B cell (primary cell): Measurements from ENCODE around the gene CCDC106. TPM values are rescaled to one million over a fixed set of nuclear protein-coding genes. Genes with fewer than 3 reads are reported as not detected.

ENCODE experiments used
- ATAC-seq: fragments of 200-7000 bp; cut with Tn5 transposase; one replicate; pipeline ENCODE4 v1.10.0; 2021; ENCODE audit warnings: low read depth, mild to moderate bottlenecking, moderate number of reproducible peaks, moderate library complexity
- CTCF ChIA-PET: fragments of 350-600 bp; sonication (Branson Sonifier 250); formaldehyde crosslinking; loops from one replicate; lab custom pipeline; 2021; ENCODE audit warnings: antibody characterized with exemption, inconsistent platforms; lab: Charles Lee
- POLR2A ChIA-PET: fragments of 350-600 bp; sonication (Branson Sonifier 250); formaldehyde crosslinking; loops from one replicate; lab custom pipeline; 2021; ENCODE audit warnings: antibody characterized with exemption; lab: Charles Lee
- DNase-seq: peaks from one replicate; pipeline ENCODE4 v3.0.0; 2013
- H2AFZ ChIP-seq: 2 replicates; pipeline ENCODE4 v1.6.1; 2012; ENCODE audit warnings: mild to moderate bottlenecking, low read depth, low read length; ENCODE audit not compliant: insufficient read depth, poor library complexity, severe bottlenecking
- H3K27ac ChIP-seq, 2 donors: 1 replicate in 1 of 2; 2 replicates in 1 of 2; pipeline ENCODE4 v1.5.1; 2012 to 2013; ENCODE audit warnings: low read length in 2 of 2, mild to moderate bottlenecking in 2 of 2, moderate library complexity in 1 of 2
- H3K27me3 ChIP-seq, 4 experiments: fragments of 200-600 bp in 1 of 4; sonication (generic) in 1 of 4; replicated peaks in 1 of 4; 1 replicate in 2 of 4; 2 replicates in 2 of 4; pipeline versions ENCODE4 v1.6.1 to v1.7.0; 2013 to 2016; ENCODE audit warnings: low read length in 3 of 4, mild to moderate bottlenecking in 2 of 4, mixed read lengths in 1 of 4, moderate library complexity in 1 of 4; ENCODE audit not compliant: insufficient read depth in 4 of 4, control insufficient read depth in 3 of 4; ENCODE audit errors: control extremely low read depth in 1 of 4
- H3K36me3 ChIP-seq, 2 experiments: replicated peaks in 1 of 2; 1 replicate in 1 of 2; 2 replicates in 1 of 2; pipeline versions ENCODE4 v1.6.1 to v1.7.1; 2013; ENCODE audit warnings: low read length in 1 of 2; ENCODE audit not compliant: insufficient read depth in 2 of 2, control insufficient read depth in 1 of 2; ENCODE audit errors: control extremely low read depth in 1 of 2, extremely low read depth in 1 of 2
- H3K4me1 ChIP-seq, 2 donors: fragments of 200-600 bp in 1 of 2; sonication (generic) in 1 of 2; 1 replicate in 1 of 2; 2 replicates in 1 of 2; pipeline versions ENCODE4 v1.5.1 to v1.6.1; 2013 to 2017; ENCODE audit warnings: low read length in 2 of 2; ENCODE audit not compliant: control insufficient read depth in 2 of 2, insufficient read depth in 2 of 2
- H3K4me2 ChIP-seq: replicated peaks from 2 replicates; pipeline ENCODE3; 2012; ENCODE audit warnings: mild to moderate bottlenecking, low read depth, low read length; ENCODE audit not compliant: poor library complexity, severe bottlenecking
- H3K4me3 ChIP-seq, 5 experiments: fragments of 200-600 bp in 1 of 5; sonication (generic) in 1 of 5; 1 replicate in 3 of 5; 2 replicates in 2 of 5; pipeline versions ENCODE4 v1.5.1 to v1.7.0; 2011 to 2016; ENCODE audit warnings: low read length in 4 of 5, mild to moderate bottlenecking in 4 of 5, low read depth in 2 of 5, control low read depth in 1 of 5, moderate library complexity in 1 of 5; ENCODE audit not compliant: insufficient read depth in 1 of 5; ENCODE audit errors: control extremely low read depth in 1 of 5, extremely low read depth in 1 of 5
- H3K79me2 ChIP-seq: fragments of 200-600 bp; sonication (generic); one replicate; pipeline ENCODE4 v1.6.0; 2016; ENCODE audit warnings: low read length; ENCODE audit not compliant: control insufficient read depth, insufficient read depth
- H3K9ac ChIP-seq: fragments of 200-600 bp; sonication (generic); 2 replicates; pipeline ENCODE4 v1.6.1; 2017; ENCODE audit warnings: mild to moderate bottlenecking, low read length, moderate library complexity
- H3K9me3 ChIP-seq, 3 donors: one replicate each; pipeline versions ENCODE4 v1.6.1 to v1.7.1; 2013; ENCODE audit warnings: low read length in 2 of 3; ENCODE audit not compliant: control insufficient read depth in 2 of 3, insufficient read depth in 1 of 3; ENCODE audit errors: control extremely low read depth in 1 of 3
- H4K20me1 ChIP-seq: 2 replicates; pipeline ENCODE4 v1.6.0; 2012; ENCODE audit warnings: mild to moderate bottlenecking, low read length; ENCODE audit not compliant: insufficient read depth, control insufficient read depth, poor library complexity, severe bottlenecking
- H3K27ac Mint-ChIP-seq: one replicate; pipeline ENCODE4 v1.8.0; 2021; ENCODE audit warnings: mixed read lengths
- H3K27me3 Mint-ChIP-seq: one replicate; pipeline ENCODE4 v1.8.0; 2021; ENCODE audit warnings: mixed read lengths
- H3K4me1 Mint-ChIP-seq: one replicate; pipeline ENCODE4 v1.8.0; 2021; ENCODE audit warnings: mixed read lengths
- H3K4me3 Mint-ChIP-seq: one replicate; pipeline ENCODE4 v1.8.0; 2021; ENCODE audit warnings: mixed read lengths
- H3K9me3 Mint-ChIP-seq: one replicate; pipeline ENCODE4 v1.8.0; 2022; ENCODE audit warnings: mixed read lengths; ENCODE audit not compliant: insufficient read depth
- EZH2 ChIP-seq: IDR thresholded peaks from 2 replicates; pipeline ENCODE4 v1.6.1; 2012; ENCODE audit warnings: borderline replicate concordance, low read depth, mild to moderate bottlenecking, moderate library complexity, low read length; ENCODE audit not compliant: insufficient read depth, poor library complexity, severe bottlenecking
- WGBS: methylation state at CpG from one replicate; pipeline ENCODE4 v1.1.5; 2013; ENCODE audit warnings: missing lambda C conversion rate; ENCODE audit not compliant: insufficient coverage; 5-methylcytosine and 5-hydroxymethylcytosine counted together
- intact Hi-C: fragments of 100-400 bp; cut with micrococcal nuclease; formaldehyde crosslinking; loops from one replicate; pipeline ENCODE4 v1.10.0; 2022
- polyA plus RNA-seq: library from polyadenylated mRNA; depleted of rRNA; stranded (reverse); fragments of >200 nt; gene quantifications from 2 replicates; pipeline ENCODE4 v1.2.3, GENCODE V29; 2012
- total RNA-seq, 2 donors: library from RNA; stranded (reverse); fragments of 120-200 nt in 1 of 2; gene quantifications; 1 replicate in 1 of 2; 2 replicates in 1 of 2; pipeline versions ENCODE4 v1.2.3 to v1.2.4, GENCODE V29; 2013 to 2022
- TF ChIP-seq, protein P1 (sequence below): fragments of 200-600 bp; IDR thresholded peaks from one replicate; pipeline ENCODE4 v1.8.0; 2022; ENCODE audit warnings: antibody characterized with exemption, mild to moderate bottlenecking

The CCDC106 gene
- total and polyA plus RNA-seq, 2 donors (not counting 1 experiment from before 2014, with no cell fraction given), result 25.2 to 52.1 TPM

- Histone ChIP-seq H3K4me2 (no peak overlapping the region), H4K20me1 (peaks cover 67% of the 10 kb centered on the region), H3K36me3 (peaks cover 0 to 87% of the 10 kb centered on the region in 2 experiments), H3K79me2 (peaks cover 35% of the 10 kb centered on the region), H3K27ac (no peak overlapping the region), H3K9ac (no peak overlapping the region), H3K4me3 (no peak overlapping the region), H3K27me3 (no peaks in the 10 kb centered on the region), H3K4me1 (peaks cover 9 to 22% of the 10 kb centered on the region in 2 donors), H2AFZ (no peak overlapping the region), H3K9me3 (no peaks in the 10 kb centered on the region)
- intact Hi-C loops, result no loop called here
- TF ChIP-seq EZH2, result no peak
- TF ChIP-seq, protein P1, sequence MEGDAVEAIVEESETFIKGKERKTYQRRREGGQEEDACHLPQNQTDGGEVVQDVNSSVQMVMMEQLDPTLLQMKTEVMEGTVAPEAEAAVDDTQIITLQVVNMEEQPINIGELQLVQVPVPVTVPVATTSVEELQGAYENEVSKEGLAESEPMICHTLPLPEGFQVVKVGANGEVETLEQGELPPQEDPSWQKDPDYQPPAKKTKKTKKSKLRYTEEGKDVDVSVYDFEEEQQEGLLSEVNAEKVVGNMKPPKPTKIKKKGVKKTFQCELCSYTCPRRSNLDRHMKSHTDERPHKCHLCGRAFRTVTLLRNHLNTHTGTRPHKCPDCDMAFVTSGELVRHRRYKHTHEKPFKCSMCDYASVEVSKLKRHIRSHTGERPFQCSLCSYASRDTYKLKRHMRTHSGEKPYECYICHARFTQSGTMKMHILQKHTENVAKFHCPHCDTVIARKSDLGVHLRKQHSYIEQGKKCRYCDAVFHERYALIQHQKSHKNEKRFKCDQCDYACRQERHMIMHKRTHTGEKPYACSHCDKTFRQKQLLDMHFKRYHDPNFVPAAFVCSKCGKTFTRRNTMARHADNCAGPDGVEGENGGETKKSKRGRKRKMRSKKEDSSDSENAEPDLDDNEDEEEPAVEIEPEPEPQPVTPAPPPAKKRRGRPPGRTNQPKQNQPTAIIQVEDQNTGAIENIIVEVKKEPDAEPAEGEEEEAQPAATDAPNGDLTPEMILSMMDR, result no peak
- ChIA-PET POLR2A (interaction anchor here (0.6 kb wide), 1 partner anchor 25 kb away, joined by 4 read pairs; no protein-coding TSS in a partner anchor), CTCF (no interaction called here)
- peaks cover 22% of the 10 kb centered on the region for H3K4me1 Mint-ChIP-seq
- no peak overlapping the region for H3K4me3 Mint-ChIP-seq
- H3K9me3 Mint-ChIP-seq, result no peaks in the 10 kb centered on the region
- no peaks in the 10 kb centered on the region for H3K27me3 Mint-ChIP-seq
- DNase-seq (no peak), ATAC-seq (no peak)
- 98% methylated on average over 29 of the region's 31 CpGs for WGBS
- no peak overlapping the region for H3K27ac Mint-ChIP-seq
Observed at GRCh38 chr19:55691561-55692481, 43.8 kb downstream of the CCDC106 start.

- Mint-ChIP-seq H3K4me1 (peaks cover 17% of the 10 kb centered on the region), H3K9me3 (no peaks in the 10 kb centered on the region), H3K4me3 (no peak overlapping the region), H3K27me3 (no peaks in the 10 kb centered on the region), H3K27ac (no peak overlapping the region)
- no peak overlapping the region for H3K4me3 ChIP-seq
- H3K9ac ChIP-seq, result no peak overlapping the region
- H3K4me1 ChIP-seq, result peaks cover 8 to 13% of the 10 kb centered on the region in 2 donors
- ChIA-PET CTCF (no interaction called here), POLR2A (interaction anchor here (0.6 kb wide), 1 partner anchor 24 kb away, joined by 4 read pairs; no protein-coding TSS in a partner anchor)
- peaks cover 26% of the 10 kb centered on the region for H3K79me2 ChIP-seq
- H4K20me1 ChIP-seq, result peaks cover 59% of the 10 kb centered on the region
- DNase-seq (no peak), ATAC-seq (no peak)
- TF ChIP-seq, protein P1, result no peak
- TF ChIP-seq EZH2, result no peak
- H3K27ac ChIP-seq, result no peak overlapping the region
- intact Hi-C loops, result no loop called here
- peaks cover 0 to 83% of the 10 kb centered on the region in 2 experiments for H3K36me3 ChIP-seq
- no peaks in the 10 kb centered on the region for H3K9me3 ChIP-seq
- no peak overlapping the region for H3K4me2 ChIP-seq
- WGBS, result 96% methylated on average over 14 of the region's 19 CpGs
- H3K27me3 ChIP-seq, result no peaks in the 10 kb centered on the region
- H2AFZ ChIP-seq, result no peak overlapping the region
Observed at GRCh38 chr19:55692681-55693081, 44.7 kb downstream of the CCDC106 start.
